ENCODE results near the gene SIPA1L3.

Gene SIPA1L3

GRCh38 chr19:38111898-38112297, 204.9 kb downstream of the SIPA1L3 start:
- no peak for DNase-seq (ENCODE audit: low spot score)

- no peak for DNase-seq (ENCODE audit: low spot score)
These were observed 207.6 kb downstream of the SIPA1L3 start for GRCh38 chr19:38114651-38115050.

DNA sequence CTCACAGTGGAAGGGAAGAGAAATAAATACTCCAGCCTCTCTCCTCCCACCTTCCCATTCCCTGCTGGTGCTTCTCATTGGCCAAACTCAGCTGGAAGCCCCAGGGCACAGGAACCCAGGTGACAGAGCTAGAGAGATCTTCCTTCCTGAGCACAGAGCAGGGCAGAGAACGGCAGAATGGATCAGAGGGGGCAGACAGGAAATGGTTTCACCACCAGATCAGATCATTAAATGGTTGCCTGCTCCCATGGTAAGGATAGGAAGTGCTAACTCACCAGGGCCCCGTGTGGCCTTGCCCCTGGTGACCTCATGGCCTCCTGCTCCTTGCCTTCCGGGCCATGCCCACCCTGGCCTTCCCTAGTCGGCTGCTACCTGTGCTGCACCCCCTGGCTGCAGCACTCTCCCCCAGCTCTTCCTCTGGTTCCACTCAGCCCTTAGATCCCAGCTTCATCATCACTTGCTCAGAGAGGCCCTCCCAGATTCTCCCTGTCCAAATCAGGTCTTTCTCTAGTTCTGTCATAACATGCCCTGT, 208.3 kb downstream of the SIPA1L3 start:
- no peak for DNase-seq (ENCODE audit: low spot score)

GRCh38 chr19:38118176-38118575, 211.2 kb downstream of the SIPA1L3 start:
- no peak for DNase-seq (ENCODE audit: low spot score)

GRCh38 chr19:38120471-38121025, 213.5 kb downstream of the SIPA1L3 start:
- no peak for DNase-seq (ENCODE audit: low spot score)

DNA sequence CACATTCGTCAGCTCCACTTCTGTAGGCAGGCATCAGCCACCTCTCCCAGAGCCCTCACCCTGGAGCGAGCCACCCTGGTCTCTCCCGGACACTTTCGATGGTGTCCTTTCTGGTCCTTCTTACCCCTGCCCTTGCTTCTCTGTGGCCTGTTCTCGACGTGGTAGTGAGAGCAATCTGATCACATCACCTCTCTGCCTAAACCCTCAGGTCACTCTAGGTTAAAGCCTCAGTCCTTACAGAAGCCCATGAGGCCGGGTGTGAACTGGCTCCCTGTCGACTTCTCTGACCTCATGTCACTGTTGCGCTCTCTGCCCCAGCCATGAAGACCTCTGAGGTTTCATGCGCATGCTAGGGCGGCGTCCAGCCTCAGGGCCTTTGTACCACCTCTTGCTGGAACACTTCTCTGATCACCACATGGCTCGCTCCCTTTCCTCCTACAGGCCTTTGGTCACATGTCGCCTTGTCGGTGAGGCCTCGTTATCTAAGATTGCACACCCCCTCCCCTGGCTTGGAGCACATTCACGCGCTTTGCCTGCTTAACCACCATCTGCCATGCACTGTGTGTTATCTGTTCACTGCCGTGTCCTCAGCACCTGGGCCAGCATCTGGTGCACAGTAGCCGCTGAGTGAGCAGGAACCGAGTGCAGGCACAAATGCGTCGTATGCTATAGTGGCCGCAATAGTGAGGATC, 215.5 kb downstream of the SIPA1L3 start:
- DNase-seq (ENCODE audit: low spot score) = no peak

DNA sequence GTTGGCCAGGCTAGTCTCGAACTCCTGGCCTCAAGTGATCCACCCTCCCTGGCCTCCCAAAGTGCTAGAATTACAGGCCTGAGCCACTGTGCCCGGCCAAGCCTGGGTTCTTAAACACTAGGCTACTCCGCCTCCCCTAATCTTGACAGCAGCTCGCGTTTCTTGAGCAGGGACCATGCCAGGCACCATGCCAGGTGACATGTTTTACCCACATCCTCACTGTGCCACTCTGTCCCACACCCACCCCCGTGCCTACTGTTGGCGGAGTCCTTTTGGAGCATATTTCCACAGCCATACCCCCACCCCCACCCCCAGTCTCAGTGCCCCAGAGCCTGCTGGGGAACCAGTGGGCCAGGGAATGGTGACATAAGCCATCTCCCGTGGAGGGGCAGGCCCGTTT, 218.2 kb downstream of the SIPA1L3 start:
- DNase-seq (ENCODE audit: low spot score) = no peak

GRCh38 chr19:38130399-38130798, 223.4 kb downstream of the SIPA1L3 start:
- no peak for DNase-seq (ENCODE audit: low spot score)

- no peak for DNase-seq (ENCODE audit: low spot score)
These were observed 225.8 kb downstream of the SIPA1L3 start for GRCh38 chr19:38132781-38133180.

GRCh38 chr19:38133319-38133718, 226.3 kb downstream of the SIPA1L3 start:
- DNase-seq (ENCODE audit: low spot score) = no peak

- peak; percentile 51 for DNase-seq (ENCODE audit: low spot score)
These were observed 227.6 kb downstream of the SIPA1L3 start for GRCh38 chr19:38134540-38135149.

- DNase-seq (ENCODE audit: low spot score) = no peak
These were observed 228.4 kb downstream of the SIPA1L3 start for GRCh38 chr19:38135150-38135998.

GRCh38 chr19:38139122-38139521, 232.1 kb downstream of the SIPA1L3 start:
- no peak for DNase-seq (ENCODE audit: low spot score)

DNA sequence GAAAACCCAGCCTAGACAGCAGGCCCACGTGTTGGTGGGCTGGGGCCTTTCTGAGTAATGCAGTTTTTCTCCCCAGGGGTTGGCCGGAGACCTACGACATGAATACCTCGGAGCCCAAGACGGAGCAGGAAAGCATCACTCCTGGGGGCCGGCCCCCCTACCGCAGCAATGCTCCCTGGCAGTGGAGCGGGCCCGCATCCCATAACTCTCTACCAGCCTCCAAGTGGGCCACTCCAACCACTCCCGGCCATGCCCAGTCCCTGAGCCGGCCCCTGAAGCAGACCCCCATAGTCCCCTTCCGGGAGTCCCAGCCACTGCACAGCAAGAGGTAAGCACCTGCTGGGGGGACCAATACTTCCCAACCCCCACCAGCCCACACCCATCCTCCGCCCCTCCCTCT, 234.1 kb downstream of the SIPA1L3 start:
- no peak for DNase-seq (ENCODE audit: low spot score)

DNA sequence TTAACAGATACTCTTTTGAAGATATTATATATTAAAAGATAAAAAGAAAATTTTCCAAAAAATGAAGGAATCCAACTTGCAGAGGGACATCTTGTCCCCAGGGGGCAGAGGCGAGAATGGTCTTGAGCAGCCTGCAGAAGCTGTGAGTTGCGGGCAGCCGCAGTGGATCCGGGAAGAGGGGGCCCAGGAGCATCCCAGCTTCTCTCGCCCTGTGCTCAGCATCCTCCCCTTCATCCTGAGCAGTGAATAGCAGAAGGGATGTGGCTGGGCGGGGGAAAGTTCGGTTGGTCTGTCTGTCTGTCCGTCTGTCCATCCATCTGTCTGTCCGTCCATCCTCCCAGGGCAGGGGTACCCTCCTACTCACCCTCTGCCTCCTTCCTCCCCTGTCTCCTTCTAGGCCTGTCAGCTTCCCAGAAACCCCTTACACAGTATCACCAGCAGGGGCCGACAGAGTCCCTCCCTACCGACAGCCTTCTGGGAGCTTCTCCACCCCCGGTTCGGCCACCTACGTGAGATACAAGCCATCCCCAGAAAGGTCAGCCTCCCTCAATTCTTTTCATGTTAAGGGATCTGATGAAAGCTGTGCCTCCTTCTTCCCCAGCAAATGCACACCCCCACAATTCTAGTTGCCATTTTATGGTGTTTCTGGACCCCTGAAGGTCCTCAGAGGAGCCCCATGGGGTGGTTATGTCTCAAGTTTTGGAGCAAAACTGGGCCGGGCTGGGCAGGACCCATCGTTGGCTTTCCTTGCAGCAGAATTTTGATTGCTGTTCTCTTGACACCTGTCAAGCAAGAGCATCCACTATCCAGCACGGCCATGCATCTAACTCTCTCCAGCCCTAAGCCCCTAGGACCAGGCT, 235.4 kb downstream of the SIPA1L3 start:
- DNase-seq (ENCODE audit: low spot score) = peak; percentile 65

DNA sequence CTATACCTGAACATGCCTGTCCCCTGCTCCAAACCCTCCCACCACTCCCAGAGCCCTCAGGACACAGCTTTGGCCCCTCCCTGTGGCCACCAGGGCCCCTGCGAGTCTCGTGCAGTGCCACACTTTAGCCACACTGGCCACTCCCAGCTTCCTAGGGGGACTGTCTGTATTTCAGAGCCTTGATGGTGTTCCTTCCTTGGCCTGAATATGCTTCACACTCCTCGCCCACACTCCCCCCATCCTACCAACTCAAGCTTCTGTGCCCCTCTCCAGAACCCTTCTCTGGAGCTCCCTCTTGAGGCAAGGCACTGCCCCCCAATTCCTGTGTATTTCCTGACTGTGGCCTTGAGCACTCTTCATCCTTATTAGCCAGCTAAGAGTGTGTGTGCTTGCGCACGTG, 236.8 kb downstream of the SIPA1L3 start:
- DNase-seq (ENCODE audit: low spot score) = no peak

DNA sequence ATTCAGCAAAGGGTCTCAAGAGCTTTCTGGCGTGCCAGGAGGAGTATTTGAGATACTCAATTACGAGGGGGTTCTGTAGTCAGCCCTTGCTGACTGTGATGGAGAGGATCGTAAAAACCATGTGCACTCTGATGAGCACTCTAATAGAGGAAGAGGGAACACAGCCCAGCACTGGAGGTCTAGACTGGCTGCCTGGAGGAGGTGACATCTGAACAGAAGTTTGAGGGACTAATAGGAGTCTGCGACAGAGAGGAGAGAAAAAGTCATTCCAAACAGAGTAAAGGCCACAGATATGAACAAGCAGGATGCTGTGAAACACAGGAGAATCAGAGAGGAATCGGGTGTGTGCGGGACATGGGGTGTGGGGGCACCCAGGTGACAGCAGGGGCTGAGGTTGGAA, 237.7 kb downstream of the SIPA1L3 start:
- no peak for DNase-seq (ENCODE audit: low spot score)

DNA sequence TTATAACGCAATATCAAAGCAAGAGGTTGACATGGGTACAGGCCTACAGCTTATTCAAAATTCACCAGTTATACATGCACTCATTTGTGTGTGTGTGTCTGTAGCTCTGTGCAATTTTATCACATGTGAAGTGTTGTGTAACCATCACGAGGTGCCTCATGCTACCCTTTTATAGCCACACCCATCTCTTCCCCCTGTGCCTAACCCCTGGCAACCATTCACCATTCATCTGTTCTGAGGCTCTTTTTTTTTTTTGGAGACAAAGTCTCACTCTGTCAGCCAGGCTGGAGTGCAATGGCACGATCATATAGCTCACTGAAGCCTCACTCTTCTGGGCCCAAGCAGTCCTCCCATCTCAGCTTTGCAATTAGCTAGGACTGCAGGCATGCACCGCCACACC, 238.6 kb downstream of the SIPA1L3 start:
- no peak for DNase-seq (ENCODE audit: low spot score)

DNA sequence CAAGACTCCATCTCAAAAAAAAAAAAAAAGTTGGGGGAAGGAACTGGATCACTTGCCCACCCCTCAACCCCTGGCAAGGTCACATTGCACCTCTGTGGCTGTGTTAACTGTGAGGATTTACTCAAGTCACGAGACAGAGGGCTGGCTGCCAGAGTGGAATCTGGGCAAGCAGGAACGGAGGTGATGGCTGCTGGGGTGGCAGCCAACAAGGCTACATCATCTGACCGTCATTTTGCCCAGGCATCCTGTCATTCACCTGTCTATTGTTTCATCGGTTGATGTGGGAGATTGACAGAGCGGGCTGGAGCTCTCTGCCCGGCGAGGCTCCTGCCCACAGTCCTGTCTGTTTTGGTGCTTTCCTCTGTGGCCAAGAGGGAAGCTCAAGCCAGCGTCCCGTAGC, 241.3 kb downstream of the SIPA1L3 start:
- no peak for DNase-seq (ENCODE audit: low spot score)

DNA sequence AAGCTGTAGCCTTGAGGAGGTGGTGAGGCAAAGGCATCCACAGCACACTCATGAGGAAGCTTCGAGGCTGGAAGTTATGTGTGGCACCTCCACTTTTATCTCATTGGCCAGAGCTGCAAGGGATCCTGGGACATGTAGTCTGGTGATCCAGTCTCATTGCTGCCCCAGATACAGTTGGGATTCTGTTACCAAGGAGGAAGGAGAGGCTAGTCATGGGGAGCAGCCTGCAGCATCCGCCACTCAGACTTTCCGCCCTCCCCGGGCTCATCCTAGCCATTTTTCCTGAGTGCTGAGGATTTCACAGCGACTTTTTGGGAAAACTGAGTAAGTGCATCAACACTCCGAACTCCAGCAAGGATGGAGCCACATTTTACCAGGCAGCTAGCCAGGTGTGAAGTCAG, 242.7 kb downstream of the SIPA1L3 start:
- no peak for DNase-seq (ENCODE audit: low spot score)

GRCh38 chr19:38151242-38151641, 244.2 kb downstream of the SIPA1L3 start:
- no peak for DNase-seq (ENCODE audit: low spot score)

All from germinal center (tissue), 1 donor.